ENCODE data around the gene SHF. TPM values are rescaled to one million over a fixed set of nuclear protein-coding genes. Genes with fewer than 3 reads are reported as not detected.

Gene SHF
- total RNA-seq, 1 donor from 2014 or later, result 2.9 TPM

GRCh38 chr15:45126535-45127158 lies 61.1 kb downstream of the SHF start:
- DNase-seq (ENCODE audit: low read depth), result peak; percentile 36

- DNase-seq (ENCODE audit: low read depth), result peak; percentile 15
These were observed 64.4 kb downstream of the SHF start for GRCh38 chr15:45123397-45123796.

- no peak for DNase-seq (ENCODE audit: low read depth)
These were observed 65.0 kb downstream of the SHF start for GRCh38 chr15:45122719-45123118.

GRCh38 chr15:45121706-45122417 lies 65.9 kb downstream of the SHF start:
- peak; percentile 90 for DNase-seq (ENCODE audit: low read depth)

- DNase-seq (ENCODE audit: low read depth), result no peak
These were observed 66.7 kb downstream of the SHF start for GRCh38 chr15:45121020-45121419.

GRCh38 chr15:45120081-45120972 lies 67.4 kb downstream of the SHF start:
- no peak for DNase-seq (ENCODE audit: low read depth)

- no peak for DNase-seq (ENCODE audit: low read depth)
These were observed 68.8 kb downstream of the SHF start for GRCh38 chr15:45118996-45119395.

- DNase-seq (ENCODE audit: low read depth), result peak; percentile 80
These were observed 69.6 kb downstream of the SHF start for GRCh38 chr15:45118131-45118588.

GRCh38 chr15:45117308-45118130 lies 70.2 kb downstream of the SHF start:
- DNase-seq (ENCODE audit: low read depth), result no peak

Other genes starting within 250 kb of the SHF start
- not detected in 2 replicates for gene TERB2, start 231.3 kb downstream of the SHF start, total RNA-seq
- 19.1 and 25.2 TPM in 2 replicates for gene SORD, start 164.8 kb downstream of the SHF start, total RNA-seq
- gene DUOX2, start 73.8 kb downstream of the SHF start, total RNA-seq, result 0.05 TPM in 1 of 2 replicates, not detected in the other
- not detected in 2 replicates for gene DUOXA2, start 73.6 kb downstream of the SHF start, total RNA-seq
- gene DUOXA1, start 58.1 kb downstream of the SHF start, total RNA-seq, result not detected in 2 replicates
- 0.35 and 0.50 TPM in 2 replicates for gene DUOX1, start 58.0 kb downstream of the SHF start, total RNA-seq
- gene SLC28A2, start 64.3 kb upstream of the SHF start, total RNA-seq, result not detected in 2 replicates
- gene GATM, start 190.6 kb upstream of the SHF start, total RNA-seq, result 1.3 and 6.1 TPM in 2 replicates

Measured in renal cortical epithelial cell (primary cell).